Stimulated activated CD8-positive, alpha-beta memory T cell treated with anti-CD3 and anti-CD28 coated beads, Interleukin-7, amount 100 ng/mL, for 4 hours (primary cell): ENCODE measurements around the gene CLIC5.

Source experiments
- DNase-seq, 2 donors: peaks; one replicate each; pipeline ENCODE4 v3.0.0-alpha.2; 2020; ENCODE audit warnings: low read depth in 2 of 2

CLIC5 gene

DNA sequence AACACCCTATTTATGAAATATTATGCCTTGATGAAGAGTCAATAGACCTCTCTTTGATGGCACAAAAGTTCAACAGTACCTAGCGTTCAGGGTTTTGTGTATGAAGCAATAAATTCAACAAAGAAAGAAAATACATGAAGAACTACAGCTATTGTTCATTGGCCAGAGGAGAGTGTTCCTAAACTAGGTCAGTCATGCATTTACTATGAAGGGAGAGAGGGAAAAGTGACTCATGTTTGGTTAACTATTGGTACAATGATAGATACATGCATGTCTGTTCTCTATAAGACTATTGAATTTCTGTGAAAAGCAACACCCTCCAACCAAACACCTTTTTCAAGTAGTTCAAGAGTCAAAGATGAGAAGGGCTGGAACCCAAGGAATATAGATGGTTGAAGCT, 50.7 kb downstream of the CLIC5 start:
- DNase-seq: no peak

DNA sequence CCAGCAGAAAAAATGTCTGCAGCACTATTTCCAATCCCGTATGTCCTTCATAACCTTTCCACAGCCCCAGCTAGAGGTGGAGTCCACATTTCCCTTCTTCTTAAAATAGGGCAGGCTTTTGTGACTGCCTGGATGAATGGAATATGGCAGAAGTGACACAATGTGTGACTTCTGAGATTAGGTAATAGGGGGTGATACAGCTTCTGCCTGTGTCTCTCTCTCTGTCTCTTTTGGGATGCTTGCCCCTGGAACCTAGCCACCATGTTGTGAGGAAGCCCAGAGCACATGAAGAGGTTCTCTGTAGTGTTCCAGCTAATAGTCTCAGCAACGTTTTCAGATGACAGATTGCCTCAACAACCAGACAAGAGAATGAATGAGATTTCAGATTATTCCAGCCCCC, 51.4 kb downstream of the CLIC5 start:
- DNase-seq: no peak

DNA sequence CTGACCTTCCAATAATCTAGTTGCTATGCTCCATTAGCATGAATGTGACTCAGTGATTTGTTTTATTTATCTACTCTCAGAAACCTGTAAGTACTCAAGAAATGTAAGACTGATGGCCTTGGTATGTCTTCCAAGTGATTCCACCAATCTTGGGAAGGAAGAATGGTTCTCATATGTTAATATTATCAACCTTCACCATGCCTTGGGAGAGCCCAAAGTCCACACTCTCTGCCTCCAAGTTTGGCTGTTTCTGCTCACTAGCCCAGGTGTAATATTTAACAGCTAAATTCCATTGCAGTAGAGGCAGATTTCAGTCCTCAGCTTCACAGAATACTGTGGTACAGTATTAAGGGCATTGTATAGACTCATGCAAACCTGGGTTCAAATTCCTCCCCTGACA, 51.8 kb downstream of the CLIC5 start:
- no peak for DNase-seq

DNA sequence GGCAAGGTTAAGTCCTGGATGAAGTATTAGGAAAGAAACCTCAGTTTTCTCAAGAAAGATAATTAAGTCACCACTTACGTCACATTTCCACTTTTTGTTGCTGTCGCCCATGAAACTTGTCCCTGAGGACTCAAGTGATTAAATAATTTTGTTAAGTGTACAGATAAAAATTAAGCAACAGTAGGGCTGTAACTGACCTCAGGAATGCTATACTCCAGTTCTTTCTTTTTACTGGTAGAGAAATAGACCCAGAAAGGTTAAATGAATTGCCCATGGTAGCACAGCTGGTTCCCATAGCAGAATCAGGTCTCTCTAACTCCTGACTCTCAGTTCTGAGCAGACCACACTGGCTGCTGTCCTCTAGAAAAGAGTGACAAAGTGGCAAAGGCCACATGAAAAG, 54.5 kb downstream of the CLIC5 start:
- no peak for DNase-seq

DNA sequence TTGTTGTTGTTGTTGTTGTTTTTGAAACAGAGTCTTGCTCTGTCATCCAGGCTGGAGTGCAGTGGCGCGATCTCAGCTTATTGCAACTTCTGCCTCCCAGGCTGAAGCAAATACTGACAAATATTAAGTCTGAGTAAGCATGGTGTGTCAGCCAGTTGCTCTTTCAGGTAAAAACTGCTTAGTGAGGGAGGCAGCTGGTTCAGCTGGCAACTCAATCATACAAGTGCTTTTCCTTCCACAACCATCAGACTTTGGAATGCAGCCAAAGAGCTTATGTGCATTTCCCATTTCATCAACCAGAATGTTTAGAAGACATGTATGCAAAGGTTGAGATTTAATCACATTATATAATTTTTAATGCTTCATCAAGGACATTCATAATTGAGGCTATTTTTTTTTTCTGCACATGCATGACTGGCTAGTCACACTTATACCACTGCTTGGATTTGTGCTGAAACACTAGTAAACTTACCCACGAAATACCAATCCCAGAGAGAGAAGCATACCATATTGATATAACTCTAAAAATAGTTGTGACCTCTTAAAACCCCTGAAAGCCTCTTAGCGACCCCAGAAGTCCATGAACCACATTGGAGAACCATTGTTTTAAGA, 56.0 kb downstream of the CLIC5 start:
- DNase-seq: no peak

DNA sequence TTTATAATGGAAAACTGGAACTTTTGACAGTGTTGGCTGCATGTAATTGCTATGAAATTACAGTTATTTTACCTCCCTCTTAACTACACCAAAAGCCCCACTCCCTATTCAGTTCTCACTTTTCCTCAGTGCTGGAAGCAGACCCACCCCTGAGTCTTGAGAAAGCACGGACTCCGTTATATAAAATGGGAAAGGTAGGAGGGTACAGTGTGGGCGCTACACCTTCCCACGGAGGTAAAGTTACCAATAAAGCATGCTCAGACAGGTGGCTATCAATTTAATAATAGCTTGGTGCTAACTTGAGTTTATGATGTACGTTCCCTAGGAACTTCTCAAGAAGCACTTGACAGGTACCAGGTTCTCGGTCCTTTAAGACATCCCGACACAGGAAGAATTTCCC, 59.0 kb downstream of the CLIC5 start:
- DNase-seq: no peak

DNA sequence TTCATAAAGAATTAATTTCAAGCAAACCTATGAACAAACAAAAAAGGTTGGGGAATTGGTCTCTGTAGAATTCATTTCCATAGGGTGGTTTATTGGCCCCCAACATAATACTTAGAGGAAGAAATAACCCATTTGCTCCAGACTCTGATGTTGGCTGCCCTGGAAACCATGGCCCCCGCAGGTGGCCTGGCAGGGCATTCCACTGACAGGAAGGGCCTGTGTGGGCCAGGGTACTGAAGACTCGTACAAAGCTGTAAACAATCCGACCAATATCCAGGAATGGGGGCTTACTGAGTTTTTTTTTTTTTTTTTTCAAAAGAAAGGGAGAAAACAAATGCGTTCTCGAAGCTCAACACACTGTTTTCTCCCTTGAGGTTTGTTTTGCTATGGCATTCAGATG, 59.5 kb downstream of the CLIC5 start:
- no peak for DNase-seq

DNA sequence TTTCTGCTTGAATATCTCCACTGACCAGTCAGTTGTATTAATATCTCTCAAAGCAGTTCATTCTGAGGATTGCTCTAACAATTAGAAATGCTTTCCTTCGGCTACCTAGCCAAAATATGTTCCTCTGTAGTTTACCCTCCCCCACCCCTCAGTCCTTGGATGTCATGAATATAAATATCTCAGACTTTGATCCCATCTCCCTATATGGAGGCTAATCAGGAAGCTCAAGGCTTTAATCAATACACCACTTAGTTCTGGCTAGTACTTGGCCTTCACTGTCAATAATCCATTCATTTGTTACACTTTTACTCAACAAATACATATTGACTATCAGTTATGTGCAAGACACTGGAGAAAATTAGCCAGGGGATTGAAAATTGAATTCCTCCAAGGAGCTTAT, 60.1 kb downstream of the CLIC5 start:
- no peak for DNase-seq

DNA sequence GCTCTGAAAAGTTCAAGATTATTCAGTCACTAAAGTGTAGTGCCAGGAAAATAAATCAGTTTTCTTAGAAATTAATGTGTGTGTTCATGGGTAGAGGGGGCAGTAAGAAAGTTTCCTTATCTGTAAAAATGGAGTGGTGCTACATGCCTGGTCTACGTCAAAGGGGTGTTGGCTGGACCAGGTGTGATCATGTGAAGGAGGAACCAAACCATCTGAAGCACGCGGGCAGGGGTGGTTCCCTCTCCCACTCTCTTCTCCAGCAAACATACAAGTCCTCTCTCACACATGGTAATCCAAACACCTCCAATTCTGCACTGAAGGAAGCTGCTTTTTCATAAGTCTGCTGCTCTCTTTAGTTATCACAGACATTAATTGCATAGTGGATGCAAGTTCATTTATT, 63.1 kb downstream of the CLIC5 start:
- DNase-seq: no peak

DNA sequence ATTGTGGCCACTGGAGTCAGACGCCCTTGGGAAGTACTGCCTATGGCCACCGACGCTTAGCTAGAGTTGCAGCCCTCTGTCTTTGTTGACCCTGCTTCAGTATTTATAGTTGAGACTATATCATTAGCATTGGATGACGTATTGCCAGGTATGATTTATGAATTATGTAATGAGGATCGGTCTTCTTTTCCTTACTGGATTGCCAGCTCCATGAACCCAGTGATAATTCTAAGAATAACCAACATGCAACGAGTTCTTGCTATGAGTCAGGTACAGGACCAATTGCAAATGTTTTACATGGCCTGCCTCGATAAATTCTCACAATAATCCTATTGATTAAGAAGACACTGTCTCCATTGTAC, 63.5 kb downstream of the CLIC5 start:
- no peak for DNase-seq

DNA sequence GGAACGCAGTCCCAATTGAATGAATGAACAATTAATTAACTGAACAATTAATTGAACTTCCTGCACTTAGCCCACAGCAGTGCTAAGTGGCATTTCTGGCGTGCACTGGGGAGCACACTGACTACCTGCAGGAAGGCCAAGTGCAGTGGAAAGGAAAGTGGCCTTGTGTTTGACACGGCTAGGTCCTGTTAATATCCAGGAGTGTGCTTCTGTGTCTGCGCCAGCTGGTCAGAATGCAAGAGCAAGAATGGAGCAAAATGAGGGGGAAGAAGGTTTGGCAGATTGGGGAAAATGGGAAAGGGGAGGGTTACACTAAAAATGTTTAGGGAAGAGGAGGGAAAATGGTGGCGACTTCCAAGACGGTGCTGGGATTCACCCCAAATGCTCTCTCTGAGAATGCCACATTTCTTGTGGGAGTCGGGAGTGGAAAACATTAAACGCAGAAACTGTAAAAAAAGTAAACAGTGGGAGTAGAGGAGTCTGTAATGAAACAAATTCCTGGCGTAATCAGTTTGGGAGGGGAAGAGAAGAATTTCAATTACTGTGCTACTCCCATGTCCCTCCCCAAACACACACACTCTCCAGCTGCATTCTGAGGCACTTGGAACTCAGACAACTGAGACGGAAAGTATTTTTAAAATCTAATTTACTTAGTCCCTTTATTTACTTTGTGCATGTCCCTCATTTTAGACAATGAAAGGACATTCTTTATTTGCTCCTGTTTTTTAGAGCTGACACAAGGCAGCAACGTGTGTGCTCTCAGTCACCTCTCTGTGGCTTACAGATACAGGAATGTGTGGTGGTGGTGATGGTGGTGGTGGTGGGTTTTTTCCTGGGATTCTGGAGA, 64.1 kb downstream of the CLIC5 start:
- no peak for DNase-seq

DNA sequence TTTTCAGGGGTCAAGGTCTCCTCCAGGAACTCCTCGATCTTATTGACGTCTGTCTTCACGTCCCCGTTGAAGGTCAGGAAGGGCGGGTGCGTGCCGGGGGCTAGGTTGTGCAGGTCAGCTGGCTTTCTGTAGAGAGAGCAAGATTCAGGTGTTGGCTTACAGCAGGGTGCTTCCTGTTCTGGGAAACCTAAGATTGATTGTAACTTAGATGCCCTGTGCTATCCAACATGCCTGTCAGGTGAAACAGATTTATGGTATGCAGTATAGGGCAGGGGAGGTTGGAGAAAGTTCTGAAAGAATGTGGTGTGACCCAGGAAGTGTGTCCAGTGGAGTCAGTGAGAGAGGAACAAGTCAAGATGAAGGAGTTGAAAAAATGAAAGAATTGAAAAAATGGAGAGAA, 66.4 kb downstream of the CLIC5 start:
- DNase-seq: no peak

DNA sequence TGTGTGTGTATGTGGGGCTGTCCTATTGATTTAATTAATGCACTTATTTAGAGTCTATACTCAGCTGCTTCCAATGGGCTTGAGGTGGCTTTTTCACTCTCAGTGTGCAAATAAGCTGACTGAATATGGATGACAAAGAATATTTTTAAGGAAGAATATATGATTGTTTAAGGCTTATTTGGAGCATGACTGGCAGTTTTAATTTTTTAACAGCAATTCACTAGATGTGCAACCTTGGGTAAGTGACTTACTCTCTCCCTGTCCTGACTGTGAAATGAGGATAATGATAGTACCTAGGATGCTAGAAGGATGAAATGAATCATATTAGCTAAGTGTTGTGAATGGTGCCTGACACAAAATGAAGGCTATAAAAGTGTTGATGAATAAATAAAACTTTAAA, 67.9 kb downstream of the CLIC5 start:
- DNase-seq: no peak

DNA sequence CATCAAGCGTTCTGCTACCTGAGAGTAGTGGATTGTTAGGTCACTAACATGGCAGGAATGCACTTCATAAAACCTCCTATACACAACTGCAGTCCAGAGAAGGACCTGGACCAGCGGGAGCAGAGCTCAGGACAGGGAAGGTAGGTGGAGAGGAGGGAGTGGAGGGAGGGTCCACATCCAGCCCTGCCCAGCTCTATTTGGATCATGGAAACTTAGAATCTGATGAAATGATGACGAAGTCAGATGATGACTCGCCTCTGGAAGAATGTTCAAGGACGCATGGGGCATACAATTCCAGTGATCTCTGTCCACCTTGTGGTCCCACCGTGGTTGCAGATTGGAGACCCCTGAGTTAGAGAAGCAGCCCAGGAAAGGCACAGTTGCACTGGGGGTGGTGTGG, 68.8 kb downstream of the CLIC5 start:
- DNase-seq: no peak

DNA sequence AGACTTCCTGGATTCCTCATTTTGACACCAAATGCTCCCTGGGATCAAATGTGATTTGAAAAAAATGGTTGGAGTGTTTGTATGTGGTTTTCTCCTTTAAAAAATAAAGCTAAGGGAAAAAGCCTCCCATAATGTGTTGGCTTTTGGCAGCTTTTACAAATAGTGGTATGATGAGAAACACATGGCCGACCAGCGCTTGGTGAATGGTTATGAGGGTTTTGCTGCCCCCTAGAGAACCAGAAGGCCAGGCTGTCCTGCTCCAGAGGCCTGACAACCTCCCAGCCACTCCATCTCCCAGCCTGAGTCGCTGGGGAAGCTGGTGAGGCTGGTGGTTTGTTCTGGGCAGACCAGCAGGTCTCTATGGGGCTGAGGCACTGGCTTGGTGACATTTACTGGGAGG, 69.3 kb downstream of the CLIC5 start:
- DNase-seq: no peak

DNA sequence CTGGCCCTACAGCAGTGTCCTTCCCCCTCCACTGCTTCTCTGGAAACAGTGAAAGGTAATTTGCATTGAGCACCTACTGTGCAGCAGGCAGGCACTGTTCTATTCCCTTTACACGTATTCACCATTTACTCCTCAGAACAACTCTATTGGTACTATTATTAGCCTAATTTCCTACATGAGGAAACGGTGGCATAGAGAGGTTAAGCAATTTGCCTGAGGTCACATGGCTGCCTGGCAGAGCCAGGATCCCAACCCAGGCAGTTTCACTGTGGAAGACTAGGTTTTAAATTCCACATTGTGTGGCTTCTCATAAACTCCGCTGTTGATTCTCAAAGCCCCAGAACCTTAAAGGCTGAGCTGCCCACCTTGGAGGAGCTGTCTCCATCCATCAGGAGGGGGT, 72.7 kb downstream of the CLIC5 start:
- no peak for DNase-seq

DNA sequence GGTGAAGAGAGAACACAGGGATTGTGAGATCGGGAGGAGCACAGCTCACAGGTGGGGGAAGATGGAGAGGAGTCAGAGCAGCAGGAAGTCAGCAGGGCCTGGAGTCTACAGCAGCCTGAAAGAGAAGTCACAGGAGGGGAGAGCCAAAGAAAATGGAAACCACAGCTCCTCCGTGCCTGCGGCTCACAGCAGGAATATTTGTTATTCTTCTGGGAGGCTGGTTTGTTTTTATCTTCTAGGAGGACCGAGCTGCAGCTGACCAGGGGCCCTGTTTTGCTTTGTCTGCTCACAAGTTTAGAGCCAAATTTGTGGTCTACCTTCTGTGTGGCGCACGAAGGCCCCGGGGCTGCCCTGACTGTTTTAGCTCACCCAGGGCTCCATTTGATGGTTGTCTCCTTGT, 81.8 kb downstream of the CLIC5 start:
- no peak for DNase-seq

DNA sequence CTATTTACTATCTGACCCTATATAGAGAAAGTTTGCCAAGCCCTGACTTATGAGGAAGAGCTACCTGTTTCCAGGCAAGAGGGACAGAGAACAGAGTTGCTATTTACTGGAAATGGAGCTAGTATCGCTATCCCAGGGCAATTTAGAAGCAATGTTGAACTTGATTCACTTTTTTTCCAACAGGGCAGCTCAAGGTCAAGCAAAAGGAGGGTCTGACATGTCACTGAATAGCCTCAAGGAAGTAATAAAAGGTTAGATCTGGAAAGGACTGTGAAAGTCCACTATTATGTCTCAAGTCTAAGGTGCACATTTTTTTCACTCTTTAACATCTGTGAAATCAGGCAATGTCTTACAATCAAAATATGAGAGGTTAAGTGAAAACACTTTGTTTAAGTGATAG, 84.4 kb downstream of the CLIC5 start:
- no peak for DNase-seq

DNA sequence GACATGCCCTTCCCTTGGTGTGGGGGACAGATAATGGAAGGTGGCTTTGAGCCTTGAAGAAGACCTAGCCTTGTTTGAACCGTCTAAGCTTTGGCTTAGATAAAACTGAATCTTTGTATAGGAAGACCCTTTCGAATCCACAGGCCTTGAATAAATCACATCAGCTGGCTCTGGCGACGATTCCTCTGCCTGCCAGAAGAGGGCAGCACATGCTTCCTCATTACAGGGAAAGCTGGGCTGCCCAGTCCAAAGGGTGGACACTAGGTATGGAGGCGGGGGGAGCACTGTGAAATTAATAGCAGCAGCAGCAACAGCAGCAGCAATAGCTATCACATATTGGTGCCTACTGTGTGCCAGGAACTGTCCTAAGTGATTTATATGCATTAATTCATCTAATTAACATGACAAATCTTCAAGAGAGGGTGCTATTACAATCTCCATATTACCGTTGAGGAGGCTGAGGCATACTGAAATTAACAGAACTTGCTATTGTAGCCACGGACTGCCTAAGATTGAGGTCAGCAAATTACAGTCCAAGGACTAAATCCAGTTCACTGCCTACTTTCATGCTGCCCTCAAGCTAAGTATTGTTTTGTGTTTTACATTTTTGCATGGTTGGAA, 85.1 kb downstream of the CLIC5 start:
- peak; percentile 4 to 16 for DNase-seq

DNA sequence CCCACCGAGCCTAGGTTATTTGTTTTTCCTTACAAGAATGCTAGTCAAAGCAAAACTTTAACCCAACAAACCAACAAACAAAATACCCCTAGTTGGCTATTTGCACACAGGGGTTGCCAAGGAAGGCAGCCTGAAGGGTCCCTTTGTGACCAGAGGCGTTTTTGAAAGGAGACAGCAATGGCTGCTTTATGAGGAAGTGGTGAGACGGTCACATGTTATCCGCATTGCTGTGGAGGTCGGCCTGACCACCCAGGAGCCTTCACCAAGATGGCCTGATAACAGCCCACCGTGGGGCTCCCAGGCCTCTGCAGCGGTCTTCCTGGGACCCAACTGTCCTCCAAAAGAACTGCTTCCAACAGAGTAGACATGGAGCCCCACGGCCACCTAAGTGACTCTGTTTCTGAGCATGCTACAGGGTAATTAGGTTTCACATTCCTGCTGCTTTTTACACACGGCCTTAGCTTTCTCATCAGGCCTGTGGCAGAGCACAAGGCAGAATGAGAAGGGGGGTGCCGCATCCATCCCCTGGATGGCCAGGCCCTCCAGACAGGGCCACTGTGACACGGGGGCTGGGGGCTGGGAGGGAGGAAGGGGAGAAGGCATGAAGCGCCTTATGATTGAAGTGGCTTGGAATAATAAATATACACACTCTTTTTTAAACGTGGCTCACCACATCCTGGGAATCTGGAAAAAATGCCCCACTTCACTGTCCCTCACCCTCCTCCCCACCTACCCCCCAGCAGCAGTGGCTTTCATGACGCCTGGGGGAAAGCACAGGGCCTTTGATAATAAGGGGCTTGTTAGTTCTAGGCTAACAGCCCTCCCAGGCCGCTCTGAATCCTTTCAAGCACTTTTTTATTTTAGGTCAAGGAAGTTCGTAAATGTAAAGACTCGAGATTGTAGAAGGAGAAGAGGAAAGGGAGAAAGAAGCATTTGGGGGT, 86.0 kb downstream of the CLIC5 start:
- no peak for DNase-seq

DNA sequence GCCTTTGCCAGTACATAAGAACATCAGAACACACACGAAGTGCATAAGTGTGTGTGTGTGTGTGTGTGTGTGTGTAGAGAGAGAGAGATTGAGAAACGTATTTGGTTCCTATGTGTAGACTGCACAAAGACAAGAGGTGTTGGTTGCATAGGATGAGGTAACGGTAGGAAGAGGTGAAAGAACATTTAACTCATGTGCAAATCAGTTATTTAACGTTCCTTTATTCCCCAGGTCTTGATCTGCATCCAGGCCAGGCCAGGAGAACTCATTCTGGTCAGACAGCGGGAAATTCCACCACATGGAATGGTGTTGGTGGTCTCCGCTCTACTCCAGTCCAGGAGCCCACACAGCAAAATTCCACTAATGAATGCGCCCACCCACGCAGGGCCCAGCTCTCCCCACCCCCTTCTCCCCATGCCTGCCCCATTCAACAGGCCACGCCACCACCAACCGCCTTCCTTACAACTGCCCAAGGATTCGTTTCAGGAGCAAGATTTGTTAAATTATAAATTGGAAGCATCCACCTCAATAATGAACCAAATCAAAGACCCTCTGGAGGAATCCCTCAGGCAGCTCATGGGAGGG, 86.8 kb downstream of the CLIC5 start:
- DNase-seq: no peak
